Neural cell (in vitro differentiated cells): ENCODE measurements around the gene TUBB1. TPM values are rescaled to one million over a fixed set of nuclear protein-coding genes. Genes with fewer than 3 reads are reported as not detected.

ENCODE experiments used
- H2AFZ ChIP-seq: fragments of 200-600, 300-800 bp; sonication (generic), shearing (Covaris generic); 2 replicates; pipeline ENCODE4 v1.6.0; 2014; ENCODE audit warnings: low read depth, mild to moderate bottlenecking, antibody characterized with exemption, low read length, moderate library complexity
- H3F3A ChIP-seq: fragments of 200-600 bp; shearing (Covaris generic); 2 replicates; pipeline ENCODE4 v1.6.1; 2016; ENCODE audit warnings: mild to moderate bottlenecking, moderate library complexity, mixed read lengths, antibody characterized with exemption, low read length; ENCODE audit not compliant: insufficient read depth, poor library complexity, severe bottlenecking
- H3K27ac ChIP-seq: fragments of 200-600, 300-800 bp; sonication (generic), shearing (Covaris generic); 2 replicates; pipeline ENCODE4 v1.5.1; 2014; ENCODE audit warnings: mild to moderate bottlenecking, low read length, moderate library complexity
- H3K27me3 ChIP-seq: fragments of 300-800, 200-600 bp; sonication (generic), shearing (Covaris generic); 2 replicates; pipeline ENCODE4 v1.6.0; 2014; ENCODE audit warnings: mild to moderate bottlenecking, low read depth, low read length, moderate library complexity; ENCODE audit not compliant: insufficient read depth
- H3K36me3 ChIP-seq: fragments of 300-800, 200-600 bp; sonication (generic), shearing (Covaris generic); 2 replicates; pipeline ENCODE4 v1.5.1; 2014; ENCODE audit warnings: mild to moderate bottlenecking, antibody characterized with exemption, low read length, moderate library complexity; ENCODE audit not compliant: insufficient read depth
- H3K4me2 ChIP-seq: fragments of 300-800, 200-600 bp; sonication (generic), shearing (Covaris generic); 2 replicates; pipeline ENCODE4 v1.6.0; 2014; ENCODE audit warnings: mild to moderate bottlenecking, low read length
- H3K4me3 ChIP-seq: fragments of 300-800, 200-600 bp; sonication (generic), shearing (Covaris generic); 2 replicates; pipeline ENCODE4 v1.5.1; 2014; ENCODE audit warnings: mild to moderate bottlenecking, low read length, moderate library complexity
- H3K79me2 ChIP-seq: fragments of 200-600 bp; shearing (Covaris generic); replicated peaks from 2 replicates; pipeline ENCODE4 v1.6.0; 2014; ENCODE audit warnings: mild to moderate bottlenecking, low read length, moderate library complexity; ENCODE audit not compliant: insufficient read depth
- H3K9ac ChIP-seq: fragments of 300-800, 200-600 bp; sonication (generic), shearing (Covaris generic); 2 replicates; pipeline ENCODE4 v1.6.1; 2016; ENCODE audit warnings: mild to moderate bottlenecking, low read length, mixed read lengths
- H3K9me2 ChIP-seq: fragments of 200-600 bp; shearing (Covaris generic); 2 replicates; pipeline ENCODE4 v1.6.1; 2016; ENCODE audit warnings: mild to moderate bottlenecking, low read length, mixed read lengths; ENCODE audit not compliant: insufficient read depth
- H3K9me3 ChIP-seq: fragments of 200-600, 300-800 bp; sonication (generic), shearing (Covaris generic); 2 replicates; pipeline ENCODE4 v1.6.1; 2016; ENCODE audit warnings: mild to moderate bottlenecking, mixed run types, low read length, moderate library complexity, mixed read lengths
- H4K20me1 ChIP-seq: fragments of 200-600 bp; shearing (Covaris generic); 2 replicates; pipeline ENCODE4 v1.6.1; 2016; ENCODE audit warnings: mild to moderate bottlenecking, mixed run types; ENCODE audit not compliant: insufficient read depth
- CTCF ChIP-seq: fragments of 450-650 bp; IDR thresholded peaks from 2 replicates; pipeline ENCODE4 v1.5.1; 2014; ENCODE audit warnings: antibody characterized with exemption, mild to moderate bottlenecking, moderate library complexity; ENCODE audit not compliant: poor library complexity, severe bottlenecking
- EP300 ChIP-seq: fragments of 450-650 bp; conservative IDR thresholded peaks from 2 replicates; pipeline ENCODE4 v1.6.1; 2014; ENCODE audit warnings: antibody characterized with exemption, mild to moderate bottlenecking, moderate library complexity; ENCODE audit not compliant: poor library complexity, severe bottlenecking
- EZH2 ChIP-seq: fragments of 200-600, 300-800 bp; shearing (Covaris generic), sonication (generic); IDR thresholded peaks from 2 replicates; pipeline ENCODE4 v1.6.1; 2014; ENCODE audit warnings: antibody characterized with exemption, low read length, borderline replicate concordance, mild to moderate bottlenecking; ENCODE audit not compliant: insufficient read depth, poor library complexity, severe bottlenecking
- POLR2AphosphoS5 ChIP-seq: IDR thresholded peaks from 2 replicates; pipeline ENCODE4 v1.6.1; 2012
- RAD21 ChIP-seq: fragments of 450-650 bp; conservative IDR thresholded peaks from 2 replicates; pipeline ENCODE4 v1.6.1; 2014; ENCODE audit warnings: antibody characterized with exemption, mild to moderate bottlenecking, moderate library complexity
- REST ChIP-seq: IDR thresholded peaks from 2 replicates; pipeline ENCODE4 v1.6.1; 2012; ENCODE audit warnings: borderline replicate concordance
- SMC3 ChIP-seq: fragments of 450-650 bp; conservative IDR thresholded peaks from 2 replicates; pipeline ENCODE4 v1.6.1; 2014; ENCODE audit warnings: antibody characterized with exemption, mild to moderate bottlenecking, moderate library complexity; ENCODE audit not compliant: poor library complexity
- TAF1 ChIP-seq: IDR thresholded peaks from 2 replicates; pipeline ENCODE4 v1.6.1; 2012; ENCODE audit warnings: low read depth
- polyA plus RNA-seq: library from polyadenylated mRNA; depleted of rRNA; stranded (reverse); fragments of >200 nt; gene quantifications from 2 replicates; pipeline ENCODE4 v1.2.3, GENCODE V29; 2014

The TUBB1 gene
- polyA plus RNA-seq, 1 donor from 2014 or later, result not detected

GRCh38 chr20:59026904-59027740 is 7.9 kb downstream of the TUBB1 start:
- no peak for TF ChIP-seq POLR2AphosphoS5
- TF ChIP-seq SMC3, result no peak
- TF ChIP-seq RAD21, result no peak
- TF ChIP-seq CTCF, result no peak
- TF ChIP-seq REST, result no peak
- no peak for TF ChIP-seq EZH2
- peaks cover 16% of the 10 kb centered on the region for H3K36me3 ChIP-seq
- H3K27ac ChIP-seq, result no peak overlapping the region
- H3K9me2 ChIP-seq, result no peaks in the 10 kb centered on the region
- H3K79me2 ChIP-seq, result peaks cover 45% of the 10 kb centered on the region
- no peaks in the 10 kb centered on the region for H3F3A ChIP-seq
- peak overlapping the region; percentile 84 for H3K4me3 ChIP-seq
- no peaks in the 10 kb centered on the region for H3K9me3 ChIP-seq
- no peak overlapping the region for H3K9ac ChIP-seq
- H2AFZ ChIP-seq, result no peak overlapping the region
- H3K4me2 ChIP-seq, result no peak overlapping the region
- H4K20me1 ChIP-seq, result no peaks in the 10 kb centered on the region
- no peaks in the 10 kb centered on the region for H3K27me3 ChIP-seq

GRCh38 chr20:59027741-59028320 is 8.6 kb downstream of the TUBB1 start:
- no peaks in the 10 kb centered on the region for H3K9me3 ChIP-seq
- no peak overlapping the region for H3K4me2 ChIP-seq
- no peaks in the 10 kb centered on the region for H3K27me3 ChIP-seq
- no peak overlapping the region for H2AFZ ChIP-seq
- TF ChIP-seq REST (no peak), TAF1 (no peak), SMC3 (no peak), EP300 (no peak), EZH2 (no peak), CTCF (no peak)
- H4K20me1 ChIP-seq, result no peaks in the 10 kb centered on the region
- no peaks in the 10 kb centered on the region for H3F3A ChIP-seq
- no peak overlapping the region for H3K9ac ChIP-seq
- H3K79me2 ChIP-seq, result peaks cover 45% of the 10 kb centered on the region
- H3K27ac ChIP-seq, result no peak overlapping the region
- H3K9me2 ChIP-seq, result no peaks in the 10 kb centered on the region
- peaks cover 16% of the 10 kb centered on the region for H3K36me3 ChIP-seq
- H3K4me3 ChIP-seq, result peak overlapping the region; percentile 84
